Ishikawa (cell line): Measurements from ENCODE around the gene TRIO.

Experiments
- CEBPB ChIP-seq: IDR thresholded peaks from 2 replicates; pipeline ENCODE4 v1.6.1; 2012
- CREB1 ChIP-seq: IDR thresholded peaks from 2 replicates; pipeline ENCODE4 v1.6.1; 2012; ENCODE audit warnings: low read depth
- EGR1 ChIP-seq: IDR thresholded peaks from 2 replicates; pipeline ENCODE4 v1.6.1; 2012
- EP300 ChIP-seq: IDR thresholded peaks from 2 replicates; pipeline ENCODE4 v1.6.1; 2012; ENCODE audit warnings: borderline replicate concordance
- FOXM1 ChIP-seq: IDR thresholded peaks from 2 replicates; pipeline ENCODE4 v1.6.1; 2012; ENCODE audit warnings: low read depth, borderline replicate concordance
- MAX ChIP-seq: IDR thresholded peaks from 2 replicates; pipeline ENCODE4 v1.6.1; 2012
- NFIC ChIP-seq: IDR thresholded peaks from 2 replicates; pipeline ENCODE4 v1.6.1; 2012
- RAD21 ChIP-seq: IDR thresholded peaks from 2 replicates; pipeline ENCODE4 v1.6.1; 2012; ENCODE audit warnings: low read depth
- REST ChIP-seq: IDR thresholded peaks from 2 replicates; pipeline ENCODE4 v1.6.1; 2012; ENCODE audit warnings: low read depth, mild to moderate bottlenecking
- TAF1 ChIP-seq: IDR thresholded peaks from 2 replicates; pipeline ENCODE4 v1.6.1; 2012; ENCODE audit warnings: low read depth, mild to moderate bottlenecking
- TCF12 ChIP-seq: IDR thresholded peaks from 2 replicates; pipeline ENCODE4 v1.6.1; 2012; ENCODE audit warnings: low read depth
- TEAD4 ChIP-seq: IDR thresholded peaks from 2 replicates; pipeline ENCODE4 v1.6.1; 2012
- USF1 ChIP-seq: IDR thresholded peaks from 2 replicates; pipeline ENCODE4 v1.6.1; 2012
- YY1 ChIP-seq: IDR thresholded peaks from 2 replicates; pipeline ENCODE4 v1.6.1; 2012; ENCODE audit warnings: low read depth
- ZBTB7A ChIP-seq: IDR thresholded peaks from 2 replicates; pipeline ENCODE4 v1.6.1; 2012; ENCODE audit warnings: low read depth

TRIO gene

GRCh38 chr5:14166437-14166836 is 23.3 kb downstream of the TRIO start:
- TF ChIP-seq TAF1 (no peak), REST (no peak), USF1 (no peak), YY1 (no peak), TEAD4 (no peak), NFIC (no peak), TCF12 (no peak), MAX (no peak), CEBPB (no peak), RAD21 (no peak), EGR1 (no peak), FOXM1 (no peak)

- TF ChIP-seq CEBPB (no peak), TCF12 (no peak), USF1 (no peak), YY1 (no peak), RAD21 (no peak), EP300 (no peak), ZBTB7A (no peak), MAX (no peak), EGR1 (no peak), NFIC (no peak), TAF1 (no peak), FOXM1 (no peak), REST (no peak), CREB1 (no peak), TEAD4 (no peak)
Measured at GRCh38 chr5:14167211-14167845, 24.2 kb downstream of the TRIO start.

GRCh38 chr5:14168144-14168792 is 25.1 kb downstream of the TRIO start:
- TF ChIP-seq REST (no peak), RAD21 (no peak), USF1 (no peak), EP300 (no peak)

GRCh38 chr5:14168793-14169262 is 25.7 kb downstream of the TRIO start:
- TF ChIP-seq USF1 (no peak), NFIC (no peak), RAD21 (no peak), TEAD4 (no peak), MAX (no peak), EGR1 (no peak), CEBPB (no peak), TCF12 (no peak), ZBTB7A (no peak), CREB1 (no peak), REST (no peak), EP300 (no peak), FOXM1 (no peak), TAF1 (no peak), YY1 (no peak)
